AG08395 (cell line): ENCODE data around the gene DHRS1.

Source experiments
- DNase-seq: peaks from one replicate; pipeline ENCODE4 v3.0.0; 2012; ENCODE audit warnings: mixed read lengths, low spot score

Gene DHRS1

DNA sequence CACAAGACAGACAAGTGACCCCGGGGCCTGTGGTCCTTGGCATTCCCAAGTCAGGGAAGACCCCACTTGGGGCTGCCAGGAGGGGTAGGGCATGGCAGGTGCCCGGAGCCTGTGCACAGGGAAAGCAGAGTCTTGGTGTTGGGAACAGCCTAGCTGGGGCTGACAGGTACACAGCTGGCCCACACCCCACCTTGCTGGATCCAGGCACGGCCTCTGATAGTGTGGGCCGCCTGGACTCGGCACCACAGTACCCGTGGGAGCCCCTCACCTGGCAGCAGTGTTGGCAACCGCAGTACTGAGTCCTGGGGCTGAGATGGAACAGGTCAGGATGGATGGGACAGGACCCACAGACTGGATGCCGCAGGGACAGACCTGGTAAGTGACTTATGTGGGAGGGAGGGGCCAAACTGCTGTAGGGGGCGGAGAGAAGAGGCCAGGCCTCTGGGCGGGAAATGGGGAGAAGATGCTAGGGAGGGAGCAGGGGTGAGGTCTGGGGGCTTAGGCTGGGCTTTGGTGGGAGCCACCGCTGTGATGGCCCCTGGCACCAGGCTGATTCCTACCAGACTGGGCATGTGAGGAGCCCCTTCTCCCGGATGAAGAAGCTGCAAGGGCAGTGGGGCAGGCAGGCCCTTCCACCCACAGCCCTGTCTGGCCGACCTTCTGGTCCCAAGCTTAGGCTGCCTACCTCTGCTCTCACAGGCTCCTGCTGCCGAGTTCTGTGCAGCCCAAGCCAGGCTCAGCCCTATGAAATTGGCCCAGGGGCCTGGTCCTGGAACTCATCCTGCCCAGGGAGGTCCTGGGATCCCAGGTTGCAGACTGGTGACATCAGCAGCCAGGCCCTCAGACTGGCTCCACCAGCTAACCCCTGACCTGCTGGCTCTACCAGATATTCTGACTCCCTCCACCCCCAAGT, 36.5 kb downstream of the DHRS1 start, which contains the start of gene TGM1:
TGM1 (minus strand) TSS at position 357 of the 913 bp plus-strand sequence. CDS start 825 bp downstream, outside the sequence.
- DNase-seq: no peak

- no peak for DNase-seq
These were observed 37.6 kb downstream of the DHRS1 start for GRCh38 chr14:24261969-24262327.

GRCh38 chr14:24261256-24261968, 38.2 kb downstream of the DHRS1 start:
- DNase-seq: no peak

DNA sequence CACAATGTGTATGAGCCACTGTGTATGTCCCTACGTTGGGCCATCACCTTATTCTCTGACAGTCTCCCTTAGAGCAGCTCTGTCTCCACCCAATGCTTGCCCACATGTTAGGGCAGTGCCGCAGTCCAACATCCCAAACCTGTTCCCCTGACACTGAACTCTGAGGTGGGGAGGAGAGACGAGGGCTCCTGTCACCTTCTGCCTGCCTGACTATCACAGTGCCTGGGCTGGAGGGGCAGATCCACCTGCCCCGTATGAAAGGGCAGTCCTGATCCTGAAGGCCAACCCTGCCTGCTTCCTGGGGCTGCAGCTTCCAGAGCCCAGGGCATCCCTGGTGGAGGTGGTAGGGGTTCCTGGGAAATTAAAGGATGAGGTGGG, 38.8 kb downstream of the DHRS1 start:
- DNase-seq: no peak

DNA sequence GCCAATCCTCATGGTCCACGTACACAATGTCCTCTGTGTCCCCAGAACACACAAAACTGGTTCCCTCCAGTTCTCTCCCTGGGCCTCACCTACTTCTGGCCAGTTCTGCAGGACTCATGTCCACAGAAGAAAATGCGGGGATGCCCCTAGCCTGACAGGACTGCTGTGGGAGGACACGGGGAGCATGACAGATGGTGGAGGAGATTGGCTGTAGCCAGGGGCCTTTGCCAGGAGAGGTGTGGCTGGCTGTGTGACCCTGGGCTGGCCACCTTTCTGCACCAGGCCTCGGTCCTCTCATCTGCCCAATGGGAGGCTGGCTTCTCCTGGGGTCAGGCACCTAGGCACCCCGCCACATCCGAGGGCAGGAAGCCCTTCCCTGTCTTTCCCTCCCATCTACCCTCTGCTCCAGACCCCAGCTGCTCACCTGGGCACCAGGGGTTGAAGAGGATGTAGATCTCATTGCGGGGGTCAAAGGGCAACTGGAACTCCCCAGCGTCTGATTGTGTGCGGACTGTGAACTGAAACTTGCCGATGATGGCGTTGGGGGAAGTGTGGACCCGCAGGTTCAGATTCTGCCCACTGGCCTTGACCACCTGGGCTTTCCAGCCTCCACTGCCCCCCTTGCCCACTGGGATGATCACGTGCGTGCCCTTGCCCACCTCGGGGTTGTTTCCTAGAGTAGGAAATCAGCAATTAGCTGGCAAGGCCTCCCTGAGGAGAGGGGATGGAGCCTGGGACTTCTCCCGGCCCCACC, 39.4 kb downstream of the DHRS1 start:
- DNase-seq: no peak

GRCh38 chr14:24259282-24260025, 40.1 kb downstream of the DHRS1 start:
- peak; percentile 81 for DNase-seq

- DNase-seq: no peak
These were observed 40.9 kb downstream of the DHRS1 start for GRCh38 chr14:24258548-24259265.

- no peak for DNase-seq
These were observed 41.5 kb downstream of the DHRS1 start for GRCh38 chr14:24258119-24258518.

- no peak for DNase-seq
These were observed 42.6 kb downstream of the DHRS1 start for GRCh38 chr14:24256960-24257359.

DNA sequence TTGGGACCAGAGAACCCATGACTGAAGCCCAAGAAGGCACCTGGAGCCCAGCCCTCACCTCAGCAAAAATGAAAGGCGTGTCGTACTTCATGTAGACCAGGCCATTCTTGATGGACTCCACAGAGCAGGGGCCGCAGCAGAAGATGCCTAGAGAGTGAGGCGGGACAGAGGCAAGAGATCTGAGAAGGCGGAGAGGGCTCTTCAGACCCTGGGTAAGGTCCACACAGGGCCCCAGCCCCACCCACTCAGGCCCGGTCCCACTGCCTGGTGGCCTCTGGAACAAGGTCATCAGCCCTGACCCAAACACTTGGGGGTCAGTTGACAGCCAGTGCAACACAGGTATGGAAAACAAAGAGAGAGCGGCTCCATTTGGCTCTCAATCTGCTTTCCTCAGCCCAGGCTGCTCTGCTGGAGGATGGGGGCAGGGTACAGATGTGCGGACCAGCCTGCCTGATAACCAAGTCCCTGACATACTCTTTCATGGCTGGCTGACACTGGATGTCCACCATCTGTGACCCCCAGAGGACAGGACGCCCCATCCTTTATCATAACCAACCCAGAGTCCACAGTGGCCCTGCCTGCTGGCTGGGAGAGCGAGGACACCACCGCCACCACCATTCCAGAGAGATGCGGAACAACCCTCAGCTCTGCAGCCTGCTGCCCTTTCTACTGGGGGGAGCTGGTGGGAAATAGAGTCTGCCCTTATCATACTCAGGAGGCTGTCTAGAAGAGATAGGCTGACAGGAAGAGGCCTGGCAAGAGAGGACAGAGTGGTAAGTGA, 43.5 kb downstream of the DHRS1 start:
- DNase-seq: no peak

GRCh38 chr14:24255438-24255837, 44.1 kb downstream of the DHRS1 start:
- DNase-seq: no peak

DNA sequence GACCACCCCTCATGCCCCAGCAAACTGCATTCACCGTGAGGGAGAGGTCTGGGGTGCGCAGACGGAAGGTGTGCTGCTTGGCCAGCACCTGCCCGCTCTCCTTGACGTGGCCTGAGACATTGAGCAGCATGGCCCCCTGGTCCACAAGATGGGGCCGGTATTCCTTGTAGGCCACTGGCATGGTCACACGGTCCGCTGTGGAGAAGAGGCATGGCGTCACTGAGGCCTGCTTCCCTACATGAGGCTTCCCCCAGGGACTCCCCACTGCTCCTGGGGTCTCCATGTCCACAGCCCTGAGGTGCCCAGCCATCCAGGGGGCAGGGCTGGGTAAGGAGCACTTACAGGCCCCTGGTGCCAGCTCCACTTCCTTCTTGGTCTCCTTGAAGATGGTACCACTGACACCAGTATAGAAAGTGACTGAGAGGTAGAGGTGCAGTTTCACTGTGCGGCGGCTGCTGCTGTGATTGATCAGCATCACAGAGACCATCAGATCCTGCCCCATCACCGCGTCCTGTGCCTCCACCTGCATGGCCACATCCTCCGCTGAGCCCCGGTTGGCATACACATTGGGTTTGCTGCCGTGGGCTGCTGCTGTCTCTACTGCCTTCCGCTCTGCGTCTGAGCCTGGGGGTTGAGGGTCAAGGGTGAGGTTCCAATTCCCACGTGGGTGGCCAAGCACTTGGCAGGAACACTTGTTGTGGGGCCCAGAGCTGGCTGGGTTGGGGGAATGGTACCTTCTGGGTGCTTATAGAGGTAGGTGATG, 44.8 kb downstream of the DHRS1 start:
- no peak for DNase-seq

DNA sequence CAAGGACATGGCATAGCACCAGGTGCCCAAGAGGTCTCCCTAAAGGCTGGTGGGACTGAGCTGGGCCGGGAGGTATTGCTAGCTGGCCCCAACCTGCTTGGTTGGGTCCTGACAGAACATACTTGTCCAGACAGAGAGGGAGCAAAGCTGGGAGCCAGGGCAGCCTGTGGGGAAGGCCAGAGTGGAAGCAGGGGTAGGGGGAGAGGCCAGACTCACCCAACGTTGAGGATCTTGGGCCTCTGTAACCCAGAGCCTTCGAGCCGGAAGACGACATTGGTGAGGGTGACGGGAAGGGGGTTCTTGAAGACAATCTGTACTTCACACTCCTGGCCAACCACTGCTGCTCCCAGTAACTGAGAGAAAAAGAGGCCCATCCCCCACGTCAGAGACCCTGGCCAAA, 45.6 kb downstream of the DHRS1 start:
- no peak for DNase-seq

DNA sequence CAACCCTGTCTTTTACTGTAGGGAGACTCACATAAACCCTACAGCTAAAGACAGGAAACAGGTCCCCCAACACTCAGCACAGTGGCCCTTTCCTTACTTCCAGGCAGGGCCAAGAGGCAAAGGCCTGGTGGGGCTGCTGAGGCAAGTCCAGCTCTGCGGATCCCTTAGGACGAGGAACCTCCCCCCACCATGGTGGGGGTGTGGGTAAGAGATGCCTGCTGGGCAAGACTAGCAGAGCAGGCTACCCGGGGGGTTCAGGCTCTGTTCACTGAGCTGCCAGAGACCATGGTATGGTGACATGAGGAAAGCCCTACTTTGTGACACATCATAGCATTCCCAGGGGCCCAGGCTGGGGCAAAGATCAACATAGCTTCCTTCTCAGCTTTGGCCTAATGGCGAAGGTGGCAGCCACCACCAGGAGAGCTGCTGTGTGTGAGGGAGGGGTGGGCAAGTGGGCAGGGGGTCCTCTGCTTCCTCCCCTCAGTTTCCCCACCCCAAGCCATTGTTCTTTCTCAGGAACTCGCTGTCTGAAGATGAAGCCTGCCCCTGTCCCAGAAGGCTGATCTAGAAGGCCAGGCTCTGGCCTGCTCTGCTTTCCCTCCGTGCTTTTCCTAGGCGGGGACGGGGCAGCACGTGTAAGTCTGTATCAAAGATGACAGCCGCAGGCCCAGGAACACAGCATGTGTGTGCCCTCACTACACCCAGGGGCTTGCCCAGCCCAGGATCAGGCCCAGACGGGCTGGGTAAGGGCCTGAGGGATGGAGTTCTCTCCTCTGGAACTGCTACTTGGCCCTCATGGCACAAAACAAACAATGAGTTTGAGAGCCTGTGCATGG, 47.1 kb downstream of the DHRS1 start:
- no peak for DNase-seq

DNA sequence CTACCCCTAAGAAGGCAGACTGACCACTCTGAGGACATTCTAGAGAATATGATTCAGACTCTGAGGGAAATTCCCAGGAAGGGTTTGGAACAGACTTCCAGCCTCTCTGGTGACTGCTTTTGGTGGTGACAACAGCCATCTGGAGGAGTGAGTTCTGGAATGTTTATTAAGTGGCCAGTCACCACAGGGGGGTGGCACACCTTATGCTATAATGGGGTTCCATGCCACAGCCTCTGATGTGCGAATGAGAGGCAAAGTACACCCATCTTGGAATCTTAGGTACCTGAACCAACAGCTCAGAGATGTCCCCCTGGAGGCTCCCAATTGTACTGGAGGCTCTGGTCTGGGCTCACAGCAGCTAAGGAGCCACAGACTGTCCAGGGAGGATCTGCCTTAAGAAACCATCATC, 47.7 kb downstream of the DHRS1 start:
- DNase-seq: peak; percentile 54

DNA sequence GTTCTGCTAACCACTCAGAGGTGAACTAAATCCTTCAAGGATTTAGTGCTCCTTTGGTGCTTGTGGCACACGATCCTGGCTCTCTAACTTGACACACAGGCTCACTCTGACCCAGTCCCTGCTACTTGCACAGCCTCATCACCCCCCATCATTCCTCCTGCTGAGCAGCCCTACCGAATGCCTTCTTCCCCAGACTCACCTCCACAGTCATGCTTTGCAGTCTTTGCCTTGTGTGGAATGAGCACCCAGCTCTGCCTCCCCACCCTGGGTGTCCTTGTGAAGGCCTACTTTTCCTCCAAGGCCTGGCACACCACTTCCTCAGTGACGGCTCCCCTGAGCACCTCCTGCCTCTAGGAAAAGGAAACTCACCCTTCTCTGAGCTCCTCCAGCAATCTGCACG, 49.2 kb downstream of the DHRS1 start:
- DNase-seq: no peak

- no peak for DNase-seq
These were observed 50.2 kb downstream of the DHRS1 start for GRCh38 chr14:24249230-24250021.

DNA sequence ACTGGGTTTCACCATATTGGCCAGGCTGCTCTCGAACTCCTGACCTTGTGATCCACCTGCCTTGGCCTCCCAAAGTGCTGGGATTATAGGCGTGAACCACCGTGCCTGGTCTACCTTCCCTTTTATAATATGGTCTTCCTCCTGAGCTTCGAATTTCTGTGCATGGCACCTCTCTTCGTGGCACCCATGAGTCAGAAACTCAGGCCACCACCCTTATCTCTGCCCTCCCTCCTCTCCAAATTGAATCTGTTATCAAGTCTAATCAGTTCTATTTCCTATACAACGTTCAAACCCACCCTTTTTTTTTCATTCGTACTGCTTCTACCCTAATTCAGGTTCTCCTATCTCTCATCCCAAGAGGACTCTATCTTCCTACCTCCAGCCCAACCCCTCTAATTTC, 52.2 kb downstream of the DHRS1 start:
- no peak for DNase-seq
